ENCODE results near the gene SHE. TPM values are rescaled to one million over a fixed set of nuclear protein-coding genes. Genes with fewer than 3 reads are reported as not detected.

The SHE gene
- total and polyA plus RNA-seq, 4 donors, result 3.1 to 7.5 (median 4.7) TPM

GRCh38 chr1:154442006-154442740 is 60.0 kb downstream of the SHE start:
- peaks cover 3 to 36% (median 28%) of the 10 kb centered on the region in 4 donors for H3K4me1 ChIP-seq (ENCODE audit: control insufficient read depth in 4 of 4, insufficient read depth in 4 of 4, low read length in 3 of 4)
- no peak overlapping the region for H3K27ac ChIP-seq (ENCODE audit: low read depth in 1 of 2, low read length in 2 of 2)
- H3K9me3 ChIP-seq (ENCODE audit: control insufficient read depth in 4 of 4, low read length in 3 of 4), result no peaks in the 10 kb centered on the region
- H3K9ac ChIP-seq (ENCODE audit: low read depth in 1 of 2, low read length in 2 of 2), result no peak overlapping the region
- no peak overlapping the region for H3K4me3 ChIP-seq (ENCODE audit: low read depth in 1 of 3, low read length in 3 of 3)
- DNase-seq (ENCODE audit: low spot score), result no peak
- WGBS, result 90% methylated on average over 13 of the region's 13 CpGs
- no peaks in the 10 kb centered on the region for H3K27me3 ChIP-seq (ENCODE audit: control insufficient read depth in 4 of 4, insufficient read depth in 4 of 4, low read length in 3 of 4)
- no peak for TF ChIP-seq ATF3 (IDR thresholded peaks at IDR 0.05)
- TF ChIP-seq MAX (IDR thresholded peaks at IDR 0.05), result no peak
- no peak for TF ChIP-seq FOXA2 (IDR thresholded peaks at IDR 0.05)
- no peak for TF ChIP-seq REST (IDR thresholded peaks at IDR 0.05)
- TF ChIP-seq ZBTB33 (IDR thresholded peaks at IDR 0.05), result no peak
- TF ChIP-seq GABPA (IDR thresholded peaks at IDR 0.05 in 1 of 2, conservative IDR thresholded peaks at IDR 0.05 in 1 of 2), result no peak
- TF ChIP-seq FOXA1 (IDR thresholded peaks at IDR 0.05), result no peak
- TF ChIP-seq YY1 (IDR thresholded peaks at IDR 0.05), result no peak
- no peak for TF ChIP-seq EGR1 (IDR thresholded peaks at IDR 0.05; ENCODE audit: low read depth in 2 of 2)
- TF ChIP-seq CTCF (IDR thresholded peaks at IDR 0.05; ENCODE audit: low read depth, low read length, missing input control), result peak; percentile 8
- no peak for TF ChIP-seq SP1 (IDR thresholded peaks at IDR 0.05)
- TF ChIP-seq RAD21 (IDR thresholded peaks at IDR 0.05), result peak; percentile 11 to 42
- no peak for TF ChIP-seq HNF4G (IDR thresholded peaks at IDR 0.05)
- TF ChIP-seq JUND (IDR thresholded peaks at IDR 0.05), result no peak
- H3K36me3 ChIP-seq (ENCODE audit: control insufficient read depth in 4 of 4, insufficient read depth in 3 of 4, low read depth in 1 of 4, low read length in 3 of 4), result peaks cover 8 to 56% (median 42%) of the 10 kb centered on the region in 4 donors

Data from liver (tissue), 9 donors.